WTC11 (cell line): ENCODE data around the gene EEFSEC. TPM values are rescaled to one million over a fixed set of nuclear protein-coding genes. Genes with fewer than 3 reads are reported as not detected.

ENCODE experiments used
- ATAC-seq: fragments of 200-7000 bp; cut with Tn5 transposase; 2 replicates; pipeline ENCODE4 v1.10.0; 2021; ENCODE audit warnings: mild to moderate bottlenecking, moderate library complexity
- CTCF ChIA-PET: fragments of 300-600 bp; sonication (Branson Sonifier 250); formaldehyde crosslinking; loops from one replicate; lab custom pipeline; 2021; ENCODE audit warnings: antibody characterized with exemption; lab: Charles Lee
- POLR2A ChIA-PET: fragments of 350-600 bp; sonication (Branson Sonifier 250); formaldehyde crosslinking; loops from one replicate; lab custom pipeline; 2021; ENCODE audit warnings: antibody characterized with exemption; lab: Charles Lee
- DNase-seq: peaks from one replicate; pipeline ENCODE4 v3.0.0; 2021; ENCODE audit warnings: low spot score
- H3K27ac Mint-ChIP-seq: 2 replicates; pipeline ENCODE4 v1.8.0; 2021; ENCODE audit warnings: mixed read lengths
- H3K27me3 Mint-ChIP-seq: 2 replicates; pipeline ENCODE4 v1.8.0; 2021; ENCODE audit warnings: low read depth, mild to moderate bottlenecking, moderate library complexity, mixed read lengths
- H3K36me3 Mint-ChIP-seq: 2 replicates; pipeline ENCODE4 v1.8.0; 2021; ENCODE audit warnings: mixed read lengths
- H3K4me1 Mint-ChIP-seq: 2 replicates; pipeline ENCODE4 v1.8.0; 2022; ENCODE audit warnings: mixed read lengths
- H3K4me3 Mint-ChIP-seq: 2 replicates; pipeline ENCODE4 v1.8.0; 2021; ENCODE audit warnings: mild to moderate bottlenecking, moderate library complexity, mixed read lengths
- H3K9me3 Mint-ChIP-seq: 2 replicates; pipeline ENCODE4 v1.8.0; 2021; ENCODE audit warnings: mixed read lengths
- ATF6 ChIP-seq: sonication (generic); formaldehyde crosslinking; IDR thresholded peaks from 2 replicates; pipeline ENCODE4 v1.8.1; 2023; ENCODE audit warnings: mild to moderate bottlenecking, missing genetic modification reagents
- CREM ChIP-seq: sonication (generic); formaldehyde crosslinking; IDR thresholded peaks from 2 replicates; pipeline ENCODE4 v1.8.1; 2022; ENCODE audit warnings: mild to moderate bottlenecking, missing genetic modification reagents, moderate library complexity
- FOXP4 ChIP-seq: sonication (generic); formaldehyde crosslinking; IDR thresholded peaks from 2 replicates; pipeline ENCODE4 v1.8.0; 2022; ENCODE audit warnings: mild to moderate bottlenecking, missing genetic modification reagents
- HMGA2 ChIP-seq: fragments of 250-450 bp; sonication (Bioruptor Pico); IDR thresholded peaks from 2 replicates; pipeline ENCODE4 v1.4.0; 2021; ENCODE audit warnings: mild to moderate bottlenecking, moderate library complexity
- MXD4 ChIP-seq: fragments of 250-450 bp; sonication (Bioruptor Pico); IDR thresholded peaks from 2 replicates; pipeline ENCODE4 v1.8.0; 2021; ENCODE audit warnings: mild to moderate bottlenecking, moderate library complexity, borderline replicate concordance
- NR3C1 ChIP-seq: sonication (generic); formaldehyde crosslinking; conservative IDR thresholded peaks from 2 replicates; pipeline ENCODE4 v1.8.1; 2023; ENCODE audit warnings: low read depth, mild to moderate bottlenecking, missing genetic modification reagents
- RELA ChIP-seq: sonication (generic); formaldehyde crosslinking; IDR thresholded peaks from 2 replicates; pipeline ENCODE4 v1.8.1; 2022; ENCODE audit warnings: missing genetic modification reagents, mild to moderate bottlenecking, borderline replicate concordance
- SMAD3 ChIP-seq: sonication (generic); formaldehyde crosslinking; IDR thresholded peaks from 2 replicates; pipeline ENCODE4 v1.8.0; 2022; ENCODE audit warnings: missing genetic modification reagents, mild to moderate bottlenecking, borderline replicate concordance
- SOX15 ChIP-seq: fragments of 250-450 bp; sonication (Bioruptor Pico); IDR thresholded peaks from 2 replicates; pipeline ENCODE4 v1.9.0; 2021; ENCODE audit warnings: mild to moderate bottlenecking
- SP1 ChIP-seq: sonication (generic); formaldehyde crosslinking; conservative IDR thresholded peaks from 2 replicates; pipeline ENCODE4 v1.8.1; 2022; ENCODE audit warnings: missing genetic modification reagents
- TCF7 ChIP-seq: sonication (generic); formaldehyde crosslinking; IDR thresholded peaks from 2 replicates; pipeline ENCODE4 v1.8.0; 2022; ENCODE audit warnings: mild to moderate bottlenecking, low read depth, missing genetic modification reagents, moderate library complexity
- ZNF396 ChIP-seq: fragments of 250-450 bp; sonication (Bioruptor Pico); IDR thresholded peaks from 2 replicates; pipeline ENCODE4 v1.8.0; 2021; ENCODE audit warnings: mild to moderate bottlenecking, moderate library complexity, borderline replicate concordance
- ZNF416 ChIP-seq: fragments of 250-450 bp; sonication (Bioruptor Pico); IDR thresholded peaks from 2 replicates; pipeline ENCODE4 v1.9.0; 2021; ENCODE audit warnings: mild to moderate bottlenecking, inconsistent platforms
- total RNA-seq: library from RNA; stranded (reverse); gene quantifications from 3 replicates; pipeline ENCODE4 v1.2.3, GENCODE V29; 2021
- TF ChIP-seq, protein P1 (sequence below): fragments of 250-450 bp; sonication (Bioruptor Pico); IDR thresholded peaks from 2 replicates; pipeline ENCODE4 v2.1.2; 2022; ENCODE audit warnings: mild to moderate bottlenecking, moderate library complexity
- TF ChIP-seq, protein P2 (sequence below): fragments of 250-450 bp; sonication (Bioruptor Pico); IDR thresholded peaks from 2 replicates; pipeline ENCODE4 v1.9.0; 2021; ENCODE audit warnings: mild to moderate bottlenecking
- TF ChIP-seq, protein P3 (sequence below): sonication (generic); formaldehyde crosslinking; IDR thresholded peaks from 2 replicates; pipeline ENCODE4 v1.8.0; 2022; ENCODE audit warnings: missing genetic modification reagents

EEFSEC gene
- total RNA-seq, 1 experiment from 2014 or later: 13.7 TPM

GRCh38 chr3:128273109-128273840 is 120.0 kb downstream of the EEFSEC start:
- POLR2A ChIA-PET: no interaction called here
- CTCF ChIA-PET: interaction anchor here (1.0 to 5.1 kb wide), 5 partner anchors 10 to 230 kb away, joined by 3 to 25 read pairs (median 5); no protein-coding TSS in a partner anchor
- H3K27me3 Mint-ChIP-seq: peaks cover 11% of the 10 kb centered on the region

DNA sequence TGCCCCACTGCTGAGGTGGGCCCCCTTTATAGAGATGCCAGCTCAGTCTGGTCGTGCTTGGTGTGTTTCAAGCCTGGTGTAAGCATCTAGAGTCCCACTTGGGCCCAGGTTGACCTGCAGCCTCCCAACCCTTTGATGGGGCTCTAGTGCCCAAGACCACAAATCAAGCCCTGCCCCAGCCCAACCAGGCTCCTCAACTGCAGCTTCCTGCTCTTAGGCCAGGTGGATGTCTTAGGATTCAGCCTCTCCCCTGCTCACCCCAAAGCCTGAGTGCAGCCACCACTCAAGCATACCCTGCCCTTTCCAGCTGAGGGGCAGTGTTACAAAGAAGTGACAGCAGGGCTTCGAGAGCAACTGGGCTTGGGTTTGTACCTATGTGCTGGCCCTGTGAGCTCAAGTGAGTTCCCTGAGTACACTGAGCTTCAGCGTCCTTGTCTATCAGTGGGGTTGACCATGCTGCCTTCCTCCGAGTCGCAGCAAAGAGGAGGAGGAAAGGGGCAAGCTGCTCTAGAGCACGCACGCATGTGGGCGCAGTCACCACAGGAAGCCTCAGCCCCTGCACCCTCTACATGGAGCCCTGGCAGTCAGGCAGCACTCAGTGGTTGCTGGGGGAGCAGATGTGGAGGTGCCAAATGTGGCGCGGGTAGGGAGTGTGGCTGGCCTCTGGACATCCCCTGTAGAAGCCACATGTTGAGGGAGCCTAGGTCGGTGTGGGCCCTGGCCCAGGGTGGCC is 120.7 kb downstream of the EEFSEC start:
- ChIA-PET POLR2A (no interaction called here), CTCF (interaction anchor here (1.0 to 5.1 kb wide), 4 partner anchors 9 to 104 kb away, joined by 4 to 25 read pairs (median 4); no protein-coding TSS in a partner anchor)
- no peak for ATAC-seq
- no peaks in the 10 kb centered on the region for H3K9me3 Mint-ChIP-seq
- peaks cover 83% of the 10 kb centered on the region for H3K4me1 Mint-ChIP-seq
- peaks cover 17% of the 10 kb centered on the region for H3K27me3 Mint-ChIP-seq
- H3K27ac Mint-ChIP-seq: no peak overlapping the region; the same call in 1 of the 2 replicates
- no peak for TF ChIP-seq FOXP4 (CRISPR knock-in tag)
- no peak for TF ChIP-seq ATF6 (CRISPR knock-in tag)
- TF ChIP-seq, protein P1, sequence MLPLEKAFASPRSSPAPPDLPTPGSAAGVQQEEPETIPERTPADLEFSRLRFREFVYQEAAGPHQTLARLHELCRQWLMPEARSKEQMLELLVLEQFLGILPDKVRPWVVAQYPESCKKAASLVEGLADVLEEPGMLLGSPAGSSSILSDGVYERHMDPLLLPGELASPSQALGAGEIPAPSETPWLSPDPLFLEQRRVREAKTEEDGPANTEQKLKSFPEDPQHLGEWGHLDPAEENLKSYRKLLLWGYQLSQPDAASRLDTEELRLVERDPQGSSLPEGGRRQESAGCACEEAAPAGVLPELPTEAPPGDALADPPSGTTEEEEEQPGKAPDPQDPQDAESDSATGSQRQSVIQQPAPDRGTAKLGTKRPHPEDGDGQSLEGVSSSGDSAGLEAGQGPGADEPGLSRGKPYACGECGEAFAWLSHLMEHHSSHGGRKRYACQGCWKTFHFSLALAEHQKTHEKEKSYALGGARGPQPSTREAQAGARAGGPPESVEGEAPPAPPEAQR (CRISPR knock-in tag): no peak
- TF ChIP-seq MXD4 (CRISPR knock-in tag): no peak
- no peak for TF ChIP-seq SOX15
- TF ChIP-seq TCF7: no peak
- TF ChIP-seq CREM (CRISPR knock-in tag): no peak
- TF ChIP-seq RELA (CRISPR knock-in tag): no peak
- TF ChIP-seq ZNF416: no peak
- TF ChIP-seq, protein P2, sequence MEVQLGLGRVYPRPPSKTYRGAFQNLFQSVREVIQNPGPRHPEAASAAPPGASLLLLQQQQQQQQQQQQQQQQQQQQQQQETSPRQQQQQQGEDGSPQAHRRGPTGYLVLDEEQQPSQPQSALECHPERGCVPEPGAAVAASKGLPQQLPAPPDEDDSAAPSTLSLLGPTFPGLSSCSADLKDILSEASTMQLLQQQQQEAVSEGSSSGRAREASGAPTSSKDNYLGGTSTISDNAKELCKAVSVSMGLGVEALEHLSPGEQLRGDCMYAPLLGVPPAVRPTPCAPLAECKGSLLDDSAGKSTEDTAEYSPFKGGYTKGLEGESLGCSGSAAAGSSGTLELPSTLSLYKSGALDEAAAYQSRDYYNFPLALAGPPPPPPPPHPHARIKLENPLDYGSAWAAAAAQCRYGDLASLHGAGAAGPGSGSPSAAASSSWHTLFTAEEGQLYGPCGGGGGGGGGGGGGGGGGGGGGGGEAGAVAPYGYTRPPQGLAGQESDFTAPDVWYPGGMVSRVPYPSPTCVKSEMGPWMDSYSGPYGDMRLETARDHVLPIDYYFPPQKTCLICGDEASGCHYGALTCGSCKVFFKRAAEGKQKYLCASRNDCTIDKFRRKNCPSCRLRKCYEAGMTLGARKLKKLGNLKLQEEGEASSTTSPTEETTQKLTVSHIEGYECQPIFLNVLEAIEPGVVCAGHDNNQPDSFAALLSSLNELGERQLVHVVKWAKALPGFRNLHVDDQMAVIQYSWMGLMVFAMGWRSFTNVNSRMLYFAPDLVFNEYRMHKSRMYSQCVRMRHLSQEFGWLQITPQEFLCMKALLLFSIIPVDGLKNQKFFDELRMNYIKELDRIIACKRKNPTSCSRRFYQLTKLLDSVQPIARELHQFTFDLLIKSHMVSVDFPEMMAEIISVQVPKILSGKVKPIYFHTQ: no peak
- no peak for TF ChIP-seq ZNF396 (CRISPR knock-in tag)
- TF ChIP-seq, protein P3, sequence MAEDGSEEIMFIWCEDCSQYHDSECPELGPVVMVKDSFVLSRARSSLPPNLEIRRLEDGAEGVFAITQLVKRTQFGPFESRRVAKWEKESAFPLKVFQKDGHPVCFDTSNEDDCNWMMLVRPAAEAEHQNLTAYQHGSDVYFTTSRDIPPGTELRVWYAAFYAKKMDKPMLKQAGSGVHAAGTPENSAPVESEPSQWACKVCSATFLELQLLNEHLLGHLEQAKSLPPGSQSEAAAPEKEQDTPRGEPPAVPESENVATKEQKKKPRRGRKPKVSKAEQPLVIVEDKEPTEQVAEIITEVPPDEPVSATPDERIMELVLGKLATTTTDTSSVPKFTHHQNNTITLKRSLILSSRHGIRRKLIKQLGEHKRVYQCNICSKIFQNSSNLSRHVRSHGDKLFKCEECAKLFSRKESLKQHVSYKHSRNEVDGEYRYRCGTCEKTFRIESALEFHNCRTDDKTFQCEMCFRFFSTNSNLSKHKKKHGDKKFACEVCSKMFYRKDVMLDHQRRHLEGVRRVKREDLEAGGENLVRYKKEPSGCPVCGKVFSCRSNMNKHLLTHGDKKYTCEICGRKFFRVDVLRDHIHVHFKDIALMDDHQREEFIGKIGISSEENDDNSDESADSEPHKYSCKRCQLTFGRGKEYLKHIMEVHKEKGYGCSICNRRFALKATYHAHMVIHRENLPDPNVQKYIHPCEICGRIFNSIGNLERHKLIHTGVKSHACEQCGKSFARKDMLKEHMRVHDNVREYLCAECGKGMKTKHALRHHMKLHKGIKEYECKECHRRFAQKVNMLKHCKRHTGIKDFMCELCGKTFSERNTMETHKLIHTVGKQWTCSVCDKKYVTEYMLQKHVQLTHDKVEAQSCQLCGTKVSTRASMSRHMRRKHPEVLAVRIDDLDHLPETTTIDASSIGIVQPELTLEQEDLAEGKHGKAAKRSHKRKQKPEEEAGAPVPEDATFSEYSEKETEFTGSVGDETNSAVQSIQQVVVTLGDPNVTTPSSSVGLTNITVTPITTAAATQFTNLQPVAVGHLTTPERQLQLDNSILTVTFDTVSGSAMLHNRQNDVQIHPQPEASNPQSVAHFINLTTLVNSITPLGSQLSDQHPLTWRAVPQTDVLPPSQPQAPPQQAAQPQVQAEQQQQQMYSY: no peak
- TF ChIP-seq, all 79 proteins: peak for 0
- Mint-ChIP-seq H3K36me3 (no peaks in the 10 kb centered on the region), H3K4me3 (no peak overlapping the region)
- no peak for DNase-seq

More at GRCh38 chr3:128273109-128273840, 120.0 kb downstream of the EEFSEC start:
- Mint-ChIP-seq H3K36me3 (0 out of 2 replicates have a peak, but pooled peaks cover 3% of the 10 kb centered on the region), H3K4me3 (no peak overlapping the region), H3K27ac (no peak overlapping the region), H3K4me1 (peaks cover 76% of the 10 kb centered on the region), H3K9me3 (no peaks in the 10 kb centered on the region)
- TF ChIP-seq SP1 (CRISPR knock-in tag) (no peak), SMAD3 (CRISPR knock-in tag) (no peak), HMGA2 (CRISPR knock-in tag) (no peak), NR3C1 (no peak)
- no peak for ATAC-seq
- no peak for DNase-seq
